HG03064 (cell line): ENCODE results near the gene COG5.
"Not testable (repeated sequence)": the region's sequence is repeated elsewhere in the genome, so short reads cannot be mapped to it uniquely, and the experiment has no call there.

Source experiments
- ATAC-seq: cut with Tn5 transposase; IDR thresholded peaks from one replicate; pipeline ENCODE4 v1.9.1; 2021; ENCODE audit warnings: low read depth; ENCODE audit not compliant: unreplicated experiment

Gene COG5

DNA sequence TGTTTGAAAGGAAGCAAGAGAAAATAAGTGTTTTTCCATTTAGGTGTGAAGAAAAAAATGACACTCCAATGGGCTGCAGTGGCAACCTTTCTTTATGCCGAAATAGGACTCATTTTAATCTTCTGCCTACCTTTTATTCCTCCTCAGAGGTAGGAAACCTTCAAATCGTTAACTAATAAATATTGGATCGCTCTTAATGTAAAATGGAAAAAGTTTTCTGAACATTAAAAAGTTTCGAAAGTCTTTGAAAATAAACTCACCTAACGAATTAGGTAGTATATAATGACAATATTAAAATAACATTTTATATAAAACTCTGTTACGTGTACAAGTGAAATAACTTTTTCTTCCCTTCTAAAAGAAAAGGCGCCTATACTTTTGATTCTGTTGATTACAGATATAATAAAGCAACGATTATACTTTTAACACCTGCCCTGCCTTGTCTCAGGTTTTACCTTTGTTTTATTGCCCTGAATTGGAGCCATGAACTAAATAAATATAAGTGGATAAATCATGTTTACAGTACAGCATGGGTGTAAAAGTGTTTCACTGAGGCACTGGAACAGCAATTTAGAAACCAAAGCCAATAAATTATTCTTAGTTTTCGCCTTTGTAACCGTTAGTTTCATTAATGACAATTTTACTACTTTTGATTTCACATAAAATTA is 17.1 kb upstream of the COG5 start:
- no peak for ATAC-seq

DNA sequence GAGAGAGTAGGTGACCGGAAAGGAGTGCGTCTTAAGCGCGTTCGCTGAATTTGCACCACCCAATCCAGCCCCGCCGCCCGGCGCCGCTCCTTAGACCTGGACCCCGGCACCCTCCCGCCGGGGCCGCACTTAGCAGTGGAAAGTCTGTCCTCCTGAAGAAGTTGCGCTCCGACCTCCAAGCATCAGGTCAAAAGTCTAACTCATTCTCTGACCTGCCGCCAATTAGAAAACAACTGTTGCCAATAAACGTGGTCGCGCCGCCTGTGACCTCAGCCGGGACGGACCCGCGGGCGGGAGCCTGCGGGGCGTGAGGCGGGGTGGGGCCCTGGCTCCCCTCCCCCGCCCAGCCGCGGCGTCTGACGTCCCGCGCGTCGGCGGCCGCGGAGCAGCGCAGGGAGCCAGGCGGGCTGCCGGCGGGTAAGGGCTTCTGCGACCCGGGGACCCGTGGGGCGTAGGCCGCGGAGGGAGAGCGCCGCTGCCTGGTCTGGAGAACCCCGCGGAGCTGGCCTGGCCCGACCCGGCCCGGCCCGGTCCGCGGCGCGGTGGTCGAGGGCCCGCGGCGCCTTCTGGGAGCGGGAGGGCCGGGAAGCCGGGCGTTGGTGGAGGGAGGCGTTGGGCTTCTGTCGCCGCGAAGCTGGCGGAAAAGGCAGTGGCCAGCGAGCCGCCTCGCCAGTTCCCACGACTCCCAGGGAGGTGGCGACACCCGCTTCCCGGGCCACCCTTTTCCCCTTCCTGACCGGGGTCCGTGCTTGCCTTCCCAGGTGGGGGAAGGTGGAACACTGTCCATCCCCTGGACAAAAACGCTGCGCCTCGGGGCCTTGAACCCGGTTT is 16.4 kb upstream of the COG5 start, which contains the start of gene BCAP29:
TSS of gene BCAP29 (plus strand) at position 362 of the 831 bp plus-strand sequence. CDS start 527 bp downstream, outside the sequence.
- peak; percentile 87 for ATAC-seq

DNA sequence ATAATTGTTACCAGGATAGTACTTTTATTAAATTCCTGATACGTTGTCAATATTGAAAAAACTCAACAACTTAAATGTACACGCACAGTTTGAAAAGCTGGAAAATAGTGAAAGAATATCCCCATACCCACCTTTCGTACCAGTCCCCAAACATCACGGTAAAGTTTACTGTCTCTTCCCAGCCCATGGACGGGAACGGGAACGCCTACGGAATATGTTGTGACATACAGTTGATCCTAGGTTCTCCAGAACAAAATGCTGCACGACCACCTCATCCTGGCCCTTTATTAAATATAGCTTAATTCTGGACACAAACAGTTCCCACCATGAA is 15.8 kb upstream of the COG5 start:
- no peak for ATAC-seq

DNA sequence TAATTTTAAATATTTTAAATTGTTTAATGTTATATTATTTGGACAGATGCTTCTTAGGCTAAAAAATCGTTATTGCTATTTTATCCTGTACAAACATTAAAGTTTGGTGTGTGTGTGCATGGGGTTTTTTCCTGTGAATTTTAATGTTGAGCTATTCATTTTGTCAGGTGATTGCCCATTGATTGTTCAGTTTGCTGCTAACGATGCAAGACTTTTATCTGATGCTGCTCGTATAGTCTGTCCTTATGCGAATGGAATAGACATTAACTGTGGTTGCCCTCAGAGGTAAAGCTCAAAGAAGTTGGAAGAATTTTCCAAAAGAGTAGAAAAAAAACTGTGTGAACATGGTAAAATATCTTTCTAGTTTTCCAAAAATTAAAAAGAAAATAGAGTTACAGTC is 9.8 kb upstream of the COG5 start:
- no peak for ATAC-seq

DNA sequence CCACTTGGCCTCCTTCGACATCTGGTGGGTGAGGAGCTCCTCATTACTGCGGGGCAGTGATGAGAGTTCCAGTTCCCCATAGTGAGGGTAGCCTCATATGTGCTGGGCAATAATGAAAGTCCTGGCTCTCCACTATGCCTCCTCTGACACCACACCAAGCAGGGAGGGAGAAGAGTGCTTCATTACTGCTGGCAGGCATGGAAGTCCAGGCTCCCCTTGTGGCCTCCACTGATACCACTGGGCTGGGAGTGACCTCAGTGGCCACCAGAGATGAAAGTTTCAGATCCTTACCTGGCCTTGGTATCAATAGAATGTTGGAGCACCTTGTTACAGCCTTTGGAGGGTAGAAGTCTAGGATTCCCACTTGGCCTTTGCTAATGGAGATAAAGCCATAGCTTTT is 6.6 kb upstream of the COG5 start:
- ATAC-seq: no peak

DNA sequence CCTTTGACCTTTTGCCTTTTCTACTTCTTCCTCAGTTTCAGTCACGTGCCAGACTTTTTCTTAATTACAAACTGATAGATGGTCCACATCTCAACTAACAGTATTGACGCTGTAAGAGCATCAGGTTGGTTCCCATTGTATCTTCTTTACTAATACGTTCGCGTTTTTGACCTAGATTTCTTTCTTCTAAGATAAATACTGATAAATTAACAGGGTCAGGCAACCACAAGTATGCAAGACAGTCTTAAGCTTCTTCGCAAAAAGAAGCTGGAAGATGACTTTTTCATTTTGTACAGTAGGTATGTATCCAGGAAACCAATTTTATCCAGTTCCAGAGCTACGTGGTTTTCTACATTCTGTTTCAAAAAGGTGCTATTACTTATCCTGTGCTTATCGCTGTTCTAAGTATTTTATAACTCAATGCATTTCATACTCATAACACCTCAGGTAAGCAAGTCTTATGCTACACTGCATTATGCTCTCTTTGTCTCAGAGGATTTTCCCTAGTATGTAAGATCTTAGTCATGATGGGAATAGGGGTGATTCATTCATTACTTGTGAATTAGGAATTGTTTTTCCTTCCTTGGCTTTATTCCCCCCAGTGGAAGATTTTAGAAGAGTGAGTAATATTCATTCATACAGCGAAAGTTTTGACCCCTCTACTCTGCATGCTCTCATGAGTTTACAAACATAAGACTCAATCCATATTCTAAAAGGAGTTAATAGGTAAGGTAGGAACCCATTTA is 1.0 kb upstream of the COG5 start:
- no peak for ATAC-seq

DNA sequence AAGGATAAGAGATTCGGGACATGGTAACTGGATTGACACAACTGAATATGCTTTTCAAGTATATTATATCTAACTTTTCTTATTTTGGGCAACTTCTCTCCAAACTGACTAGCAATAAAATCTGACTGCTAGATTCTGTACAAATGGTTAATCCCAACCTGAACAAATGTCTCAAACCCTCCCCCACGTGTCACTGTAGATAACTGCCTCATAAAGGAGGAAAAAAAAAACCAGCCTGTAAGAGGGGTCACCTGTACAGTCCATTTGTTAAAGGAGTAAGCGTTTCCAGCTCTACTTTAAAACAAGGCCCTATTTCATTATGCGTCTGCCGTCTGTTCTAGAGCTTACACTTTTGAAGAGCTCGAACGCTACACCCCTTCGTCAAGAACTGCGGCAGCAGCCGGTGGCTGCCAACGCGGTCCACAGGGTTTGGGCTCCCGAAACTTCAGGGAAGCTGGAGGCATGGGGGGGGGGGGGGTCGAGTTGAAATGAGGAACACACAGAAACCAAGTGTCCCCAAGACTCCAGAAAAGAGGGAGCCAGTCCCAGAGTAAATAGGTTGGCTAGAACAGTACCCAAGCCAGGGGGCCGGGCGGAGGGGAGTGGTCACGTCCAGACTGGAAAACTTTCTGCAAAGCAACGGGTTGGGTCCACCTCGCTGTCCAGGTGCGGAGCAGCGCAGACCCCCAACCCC is 492 bp downstream of the COG5 start:
- peak; percentile 55 for ATAC-seq

DNA sequence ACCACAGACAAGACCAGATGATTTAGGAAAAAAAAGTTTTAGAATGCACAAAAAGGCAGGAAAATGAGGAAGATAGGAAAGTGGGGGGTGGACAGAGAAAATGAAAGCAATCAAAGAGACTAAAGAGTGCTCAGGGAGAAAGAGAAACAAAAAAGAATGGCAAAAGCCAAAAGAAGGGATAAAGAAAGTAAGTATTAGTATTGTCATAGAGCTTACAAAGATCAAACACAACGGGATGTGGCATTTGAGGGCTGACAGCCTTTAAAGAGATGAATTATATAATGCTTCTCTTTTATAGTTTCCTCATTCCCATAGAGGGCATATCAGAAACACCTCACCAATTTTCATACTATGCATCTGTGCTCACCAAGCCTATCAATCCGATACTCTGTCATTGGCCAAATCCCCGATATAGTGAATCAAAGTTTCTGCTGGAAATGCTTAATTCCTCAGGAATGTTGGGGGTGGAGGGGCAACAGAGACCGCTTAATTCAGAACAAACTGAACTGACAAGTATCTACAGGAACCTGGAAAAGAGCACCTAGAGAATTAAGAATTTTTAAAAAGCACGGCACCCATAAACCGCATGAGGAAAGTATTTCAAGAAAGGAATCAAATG is 2.7 kb downstream of the COG5 start:
- ATAC-seq: no peak

DNA sequence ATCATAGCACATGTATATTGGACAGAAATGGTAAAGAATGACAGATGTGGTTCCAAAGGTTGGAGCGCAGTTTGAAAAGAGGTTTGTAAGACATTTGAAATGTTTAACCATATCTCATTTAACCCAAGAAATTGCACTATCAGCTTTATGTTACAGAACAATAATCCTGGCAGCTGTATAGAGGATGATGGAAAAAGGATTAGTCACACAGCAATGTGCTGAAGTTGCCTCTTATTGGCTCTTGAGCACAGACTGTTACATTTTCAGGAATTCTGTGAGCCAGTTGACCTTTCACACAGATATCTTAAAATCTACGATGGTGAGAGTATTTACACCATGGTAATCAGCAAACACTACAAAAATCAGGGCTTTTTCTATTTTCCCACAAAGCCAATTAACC is 3.9 kb downstream of the COG5 start:
- ATAC-seq: no peak

DNA sequence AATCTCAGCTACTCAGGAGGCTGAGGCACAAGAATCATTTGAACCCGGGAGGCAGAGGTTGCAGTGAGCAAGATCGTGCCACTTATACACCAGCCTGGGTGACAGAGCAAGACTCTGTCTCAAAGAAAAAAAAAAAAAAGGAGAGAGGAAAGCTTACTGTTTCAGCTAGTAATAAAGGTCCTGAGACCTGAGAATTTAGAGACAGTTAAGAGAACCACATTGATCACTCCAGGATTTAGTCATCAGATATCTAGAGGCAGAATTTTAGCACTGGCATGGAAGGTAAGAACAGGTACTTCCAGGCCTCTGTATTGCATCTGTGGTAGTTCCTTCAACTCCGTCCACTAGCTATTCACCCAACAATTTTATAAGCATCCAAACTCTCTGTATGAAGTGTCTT is 7.8 kb downstream of the COG5 start:
- ATAC-seq: no peak

DNA sequence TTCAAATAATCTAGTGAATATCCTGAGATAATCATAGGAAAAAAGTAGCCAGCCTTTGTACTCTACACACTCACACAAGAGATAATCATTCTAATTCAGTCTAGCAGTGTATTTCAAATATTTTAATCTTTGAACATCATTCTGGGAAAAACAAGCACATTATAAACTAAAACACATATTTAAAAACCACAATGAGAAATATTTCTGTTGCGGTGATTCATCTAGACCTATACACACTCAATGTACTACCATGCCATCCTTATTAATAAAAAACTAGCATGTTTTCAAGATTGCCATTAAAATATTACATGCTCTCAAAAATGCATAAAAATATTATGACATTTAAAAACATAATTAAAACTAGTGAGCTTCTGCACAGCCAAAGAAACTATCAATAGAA is 11.8 kb downstream of the COG5 start:
- ATAC-seq: no peak

DNA sequence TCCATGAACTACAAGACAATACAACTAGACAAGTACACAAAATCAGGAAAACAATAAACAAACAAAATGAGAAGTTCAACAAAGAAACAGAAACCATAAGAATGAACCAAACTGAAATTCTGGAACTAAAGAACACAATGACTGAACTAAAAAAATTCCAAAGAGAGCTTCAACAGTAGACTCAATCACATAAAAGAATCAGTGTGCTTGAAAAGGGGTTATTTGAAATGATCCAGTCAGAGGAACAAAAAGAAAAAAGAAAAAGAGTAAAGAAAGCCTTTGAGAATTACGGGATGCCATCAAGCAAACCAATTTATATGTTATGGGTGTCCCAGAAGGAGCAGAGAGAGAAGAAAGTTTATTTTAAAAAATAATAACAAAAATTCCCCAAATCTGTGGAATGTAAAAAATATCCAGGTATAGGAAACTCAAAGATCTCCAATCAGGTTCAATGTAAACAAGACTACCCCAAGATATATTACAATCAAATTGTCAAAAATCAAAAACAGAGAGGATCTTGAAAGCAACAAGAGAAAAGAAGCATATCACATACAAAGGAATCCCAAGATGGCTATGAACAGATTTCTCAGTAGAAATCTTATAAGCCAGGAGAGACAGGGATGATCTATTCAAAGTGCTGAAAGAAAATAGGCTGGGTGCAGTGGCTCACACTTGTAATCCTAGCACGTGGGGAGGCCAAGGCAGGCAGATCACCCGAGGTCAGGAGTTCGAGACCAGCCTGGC is 18.7 kb downstream of the COG5 start:
- no peak for ATAC-seq

DNA sequence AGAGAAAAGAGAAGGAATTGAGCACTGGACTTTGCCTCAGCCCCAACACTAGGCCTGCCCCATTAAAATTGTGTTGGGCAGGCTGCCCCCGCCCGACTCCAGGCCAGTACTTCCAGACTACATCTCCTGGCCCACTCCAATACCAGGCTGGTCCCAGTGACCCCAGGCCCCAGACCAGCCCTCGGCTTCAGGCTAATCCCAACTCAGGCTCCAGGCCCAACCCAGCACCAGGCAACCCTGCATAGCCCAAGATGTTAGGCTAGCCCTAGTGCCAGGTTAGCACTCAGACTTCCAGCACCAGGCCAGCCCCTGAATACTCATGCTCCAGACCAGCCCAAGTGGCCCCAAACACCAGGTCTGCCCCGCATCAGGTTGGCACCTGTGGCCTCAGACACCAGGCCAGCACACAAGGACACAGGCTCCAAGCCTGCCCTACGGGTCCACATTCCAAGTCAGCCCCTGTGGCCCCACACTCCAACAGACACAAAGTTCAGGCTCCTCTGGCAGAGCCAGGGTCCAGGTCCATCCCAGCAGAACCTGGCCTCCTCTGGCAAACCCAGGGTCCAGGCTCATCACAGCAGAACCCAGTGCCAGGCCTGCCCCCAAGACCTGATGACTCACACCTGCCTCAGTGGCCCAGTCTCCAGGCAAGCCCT is 20.3 kb downstream of the COG5 start:
- ATAC-seq: no peak

DNA sequence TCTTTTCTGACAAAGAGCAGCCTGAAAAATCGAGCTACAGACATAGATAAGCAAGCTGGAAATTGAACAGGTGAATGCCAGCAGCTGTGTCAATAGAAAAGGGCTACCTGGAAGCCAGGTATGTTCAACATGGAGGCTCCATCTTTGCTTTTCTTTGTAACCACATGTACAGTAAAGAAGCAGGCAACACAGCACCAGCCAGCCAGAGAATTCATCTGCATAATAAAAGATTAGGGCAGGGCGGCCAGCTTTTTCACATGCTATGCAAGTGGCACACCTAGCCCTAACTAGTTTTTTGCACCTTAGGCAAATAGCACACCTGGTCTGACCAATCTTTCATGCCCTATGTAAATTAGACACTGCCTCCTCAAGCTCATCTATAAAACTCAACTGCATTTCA is 25.7 kb downstream of the COG5 start:
- ATAC-seq: no peak

DNA sequence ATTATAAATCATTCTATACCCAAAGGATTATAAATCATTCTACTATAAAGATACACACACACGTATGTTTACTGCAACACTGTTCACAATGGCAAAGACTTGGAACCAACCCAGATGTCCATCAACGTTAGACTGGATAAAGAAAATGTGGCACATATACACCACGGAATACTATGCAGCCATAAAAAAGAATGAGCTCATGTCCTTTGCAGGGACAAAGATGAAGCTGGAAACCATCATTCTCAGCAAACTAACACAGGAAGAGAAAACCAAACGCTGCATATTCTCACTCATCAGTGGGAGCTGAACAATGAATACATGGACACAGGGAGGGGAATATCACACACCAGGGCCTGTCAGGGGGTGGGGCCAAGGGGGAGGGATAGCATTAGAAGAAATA is 26.5 kb downstream of the COG5 start:
- not testable (repeated sequence) for ATAC-seq

DNA sequence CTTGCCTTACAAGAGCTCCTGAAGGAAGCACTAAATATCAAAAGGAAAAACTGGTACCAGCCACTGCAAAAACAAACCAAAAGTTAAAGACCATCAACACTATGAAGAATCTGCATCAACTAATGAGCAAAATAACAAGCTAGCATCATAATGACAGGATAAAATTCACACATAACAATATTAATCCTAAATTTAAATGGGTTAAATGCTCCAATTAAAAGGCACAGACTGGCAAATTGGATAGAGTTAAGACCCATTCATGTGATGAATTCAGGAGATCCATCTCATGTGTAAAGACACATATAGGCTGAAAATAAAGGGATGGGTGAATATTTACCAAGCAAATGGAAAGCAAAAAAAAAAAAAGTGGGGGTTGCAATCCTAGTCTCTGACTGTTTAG is 29.6 kb downstream of the COG5 start:
- ATAC-seq: no peak

DNA sequence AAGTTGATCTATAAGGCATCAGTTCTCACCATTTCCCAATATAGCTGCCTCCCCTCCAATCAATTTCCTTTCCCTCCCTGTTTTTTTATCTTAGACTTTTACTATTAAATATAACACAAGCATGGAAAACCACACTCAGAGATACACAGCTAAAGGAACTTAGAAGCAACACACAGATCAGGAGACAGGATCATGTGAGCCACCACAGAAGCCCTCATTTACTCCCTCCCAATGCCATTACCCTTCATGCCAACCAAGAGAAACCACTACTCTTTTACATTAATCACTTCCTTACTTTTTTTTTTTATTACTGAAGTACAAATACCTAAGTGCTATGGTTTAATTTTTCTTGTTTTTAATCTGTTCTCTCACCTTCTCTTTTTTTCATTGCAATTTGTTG is 33.0 kb downstream of the COG5 start:
- ATAC-seq: no peak

DNA sequence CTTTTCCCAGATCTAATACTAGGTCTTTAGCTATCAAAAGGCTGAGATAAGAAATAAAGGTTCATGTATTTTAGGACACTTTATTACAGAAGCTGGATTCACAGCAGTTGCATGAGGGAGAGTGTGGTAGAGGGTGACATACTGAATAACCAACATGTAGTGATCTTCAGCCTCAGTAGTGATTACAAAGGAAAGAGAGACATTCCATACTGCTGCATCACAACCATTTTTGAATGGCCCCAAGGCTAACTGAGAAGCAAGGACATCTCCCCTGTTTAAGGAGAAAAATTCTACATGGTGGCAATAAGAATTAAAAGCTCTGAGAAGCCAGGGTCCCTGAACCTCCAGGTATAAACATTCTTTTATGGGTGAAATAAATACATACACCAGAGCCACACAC is 35.3 kb downstream of the COG5 start:
- no peak for ATAC-seq

DNA sequence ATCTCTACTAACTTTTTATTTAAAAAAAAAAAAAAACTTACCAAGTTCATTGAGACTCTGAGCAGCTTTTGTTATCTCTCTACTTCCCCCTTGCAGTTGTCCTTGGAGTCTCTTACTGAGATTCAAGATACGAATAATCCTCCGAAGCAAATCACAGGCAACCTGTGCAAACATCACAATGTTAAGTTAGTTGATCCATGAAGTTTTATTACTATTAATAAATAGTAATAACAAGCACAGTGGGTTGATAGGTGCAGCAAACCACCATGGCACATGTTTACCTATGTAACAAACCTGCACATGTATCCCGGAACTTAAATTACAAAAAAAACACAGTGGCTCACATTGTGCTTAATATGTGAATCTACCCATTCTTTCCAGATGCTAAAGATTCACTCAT is 36.5 kb downstream of the COG5 start:
- no peak for ATAC-seq
